Activated CD4-positive, alpha-beta T cell treated with anti-CD3 and anti-CD28 coated beads, Interleukin-2, amount 10 ng/mL, durations not matched to agents 24 days and 14 days (primary cell): Measurements from ENCODE around the gene SLC22A3. TPM values are rescaled to one million over a fixed set of nuclear protein-coding genes. Genes with fewer than 3 reads are reported as not detected.

Experiments
- DNase-seq: peaks from one replicate; pipeline ENCODE4 v3.0.0; 2022
- H3K27ac Mint-ChIP-seq: one replicate; pipeline ENCODE4 v1.8.0; 2022; ENCODE audit warnings: mild to moderate bottlenecking, mixed read lengths
- H3K27me3 Mint-ChIP-seq: one replicate; pipeline ENCODE4 v1.8.0; 2022; ENCODE audit warnings: mixed read lengths
- H3K36me3 Mint-ChIP-seq: one replicate; pipeline ENCODE4 v1.8.0; 2022; ENCODE audit warnings: low read depth, mild to moderate bottlenecking, mixed read lengths
- H3K4me1 Mint-ChIP-seq: one replicate; pipeline ENCODE4 v1.8.0; 2021; ENCODE audit warnings: mixed read lengths
- H3K4me3 Mint-ChIP-seq: one replicate; pipeline ENCODE4 v1.8.0; 2022; ENCODE audit warnings: mild to moderate bottlenecking, moderate library complexity, mixed read lengths
- H3K9me3 Mint-ChIP-seq: one replicate; pipeline ENCODE4 v1.8.0; 2021; ENCODE audit warnings: mixed read lengths
- intact Hi-C: fragments of 100-400 bp; cut with micrococcal nuclease; formaldehyde crosslinking; loops from one replicate; pipeline ENCODE4 v1.15.1; 2023
- total RNA-seq: library from RNA; stranded (reverse); gene quantifications from 2 replicates; pipeline ENCODE4 v1.2.3, GENCODE V29; 2022

Gene SLC22A3
- total RNA-seq, 1 donor from 2014 or later, result not detected

DNA sequence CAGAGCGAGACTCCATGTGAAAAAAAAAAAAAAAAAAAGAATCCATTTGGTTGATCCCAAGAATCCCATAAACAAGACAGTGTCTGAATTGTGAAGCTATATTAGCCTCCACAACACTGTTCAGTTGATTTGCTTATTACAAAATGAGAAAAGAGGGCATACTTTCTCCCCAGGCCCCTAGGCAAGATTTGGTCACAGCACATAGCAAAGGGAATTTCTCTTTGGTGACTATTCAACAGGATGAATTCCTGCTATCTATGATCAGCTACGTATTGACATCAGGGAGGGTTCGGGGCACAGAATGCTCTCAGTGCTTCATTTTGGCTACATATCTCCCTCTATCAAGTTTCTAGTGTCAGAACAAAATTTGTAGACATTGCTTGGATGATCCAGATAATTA lies 20.2 kb upstream of the SLC22A3 start:
- no peak overlapping the region for H3K27ac Mint-ChIP-seq
- peaks cover 17% of the 10 kb centered on the region for H3K27me3 Mint-ChIP-seq
- DNase-seq, result no peak
- H3K4me1 Mint-ChIP-seq, result no peaks in the 10 kb centered on the region
- intact Hi-C loops, result no loop called here
- no peak overlapping the region for H3K4me3 Mint-ChIP-seq
- no peaks in the 10 kb centered on the region for H3K36me3 Mint-ChIP-seq
- peaks cover 2% of the 10 kb centered on the region for H3K9me3 Mint-ChIP-seq

DNA sequence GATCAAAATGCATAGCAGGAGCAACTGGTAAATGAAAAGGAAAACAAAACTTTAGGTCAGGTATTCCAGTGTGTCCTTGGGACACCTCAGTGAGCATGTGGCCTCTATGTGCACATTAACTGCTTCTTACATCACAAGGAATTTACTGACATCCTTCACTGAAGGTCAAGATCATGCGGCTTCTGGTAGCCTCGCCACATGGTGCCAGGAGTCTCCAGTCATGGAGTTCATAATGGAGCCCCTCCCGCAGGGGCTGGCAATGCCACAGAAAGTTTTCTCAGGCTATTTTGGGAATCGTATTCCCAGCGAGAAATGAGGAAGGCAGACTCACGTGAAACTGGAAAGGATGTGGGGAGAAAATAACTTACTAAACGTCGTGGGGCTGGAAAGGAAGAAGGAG lies 19.7 kb upstream of the SLC22A3 start:
- Mint-ChIP-seq H3K9me3 (no peaks in the 10 kb centered on the region), H3K4me3 (no peak overlapping the region), H3K36me3 (no peaks in the 10 kb centered on the region), H3K27me3 (peaks cover 16% of the 10 kb centered on the region), H3K27ac (no peak overlapping the region), H3K4me1 (no peaks in the 10 kb centered on the region)
- intact Hi-C loops, result no loop called here
- DNase-seq, result no peak

DNA sequence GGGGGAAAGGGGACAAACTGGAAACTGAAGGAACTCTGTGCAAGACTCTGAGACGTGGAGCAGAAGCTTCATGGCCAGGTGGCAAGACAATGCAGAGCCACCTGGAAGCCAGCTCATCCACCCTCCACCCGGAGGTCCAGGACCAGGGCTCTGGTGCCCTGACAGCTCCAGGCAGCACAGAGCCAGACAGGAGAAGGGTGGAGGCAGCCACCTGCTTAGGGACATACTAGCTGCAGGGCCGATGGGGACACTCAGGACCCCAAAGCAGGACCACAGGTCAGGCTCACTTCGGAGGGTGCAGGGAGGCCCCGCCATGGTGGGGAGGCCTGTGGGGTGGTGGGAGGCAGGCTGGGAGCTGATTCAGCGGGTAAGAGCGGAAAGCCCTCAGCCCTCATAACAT lies 19.0 kb upstream of the SLC22A3 start:
- intact Hi-C loops, result no loop called here
- H3K27me3 Mint-ChIP-seq, result peaks cover 21% of the 10 kb centered on the region
- H3K27ac Mint-ChIP-seq, result no peak overlapping the region
- no peak for DNase-seq
- no peaks in the 10 kb centered on the region for H3K36me3 Mint-ChIP-seq
- no peak overlapping the region for H3K4me3 Mint-ChIP-seq
- no peaks in the 10 kb centered on the region for H3K9me3 Mint-ChIP-seq
- H3K4me1 Mint-ChIP-seq, result no peaks in the 10 kb centered on the region

DNA sequence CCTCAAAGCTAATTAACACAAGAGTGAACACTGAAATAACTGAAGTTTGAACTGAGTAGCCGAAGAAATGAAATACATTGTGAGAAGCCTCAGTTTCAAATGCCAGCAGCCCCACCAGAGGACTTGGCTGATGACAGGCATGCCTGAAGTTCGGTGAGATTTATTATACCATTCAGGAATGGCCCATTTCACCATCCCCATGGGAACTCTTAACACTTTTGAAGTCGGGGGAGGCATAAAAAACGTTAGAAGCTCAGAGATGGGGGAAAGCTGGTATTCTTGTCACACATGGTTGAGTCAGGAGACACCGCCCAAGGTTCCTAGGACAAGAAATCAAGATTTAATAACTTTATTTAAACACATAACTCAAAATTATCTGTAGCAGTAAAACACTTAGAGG lies 17.6 kb upstream of the SLC22A3 start:
- no peaks in the 10 kb centered on the region for H3K9me3 Mint-ChIP-seq
- H3K36me3 Mint-ChIP-seq, result no peaks in the 10 kb centered on the region
- H3K4me1 Mint-ChIP-seq, result no peaks in the 10 kb centered on the region
- H3K4me3 Mint-ChIP-seq, result no peak overlapping the region
- no peak overlapping the region for H3K27ac Mint-ChIP-seq
- DNase-seq, result no peak
- intact Hi-C loops, result no loop called here
- peaks cover 24% of the 10 kb centered on the region for H3K27me3 Mint-ChIP-seq

DNA sequence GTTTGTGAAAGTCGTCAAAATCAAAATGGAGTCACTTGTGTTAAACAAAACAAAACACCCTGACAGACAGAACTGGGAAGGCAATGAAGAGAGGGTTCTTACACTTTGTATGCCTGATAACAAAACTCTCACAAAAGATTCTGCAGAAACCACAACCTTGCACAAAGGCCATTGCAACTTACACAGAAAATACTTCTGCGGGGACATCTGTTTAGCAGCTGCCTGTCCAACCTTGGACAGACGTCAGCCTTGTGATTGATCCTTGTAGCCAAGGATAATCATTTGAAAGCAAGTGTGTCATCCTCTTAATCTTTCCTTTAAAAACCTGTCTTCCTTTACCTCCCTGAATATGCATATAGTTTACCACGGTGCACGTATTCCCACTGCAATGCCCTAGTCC lies 17.0 kb upstream of the SLC22A3 start:
- Mint-ChIP-seq H3K4me3 (no peak overlapping the region), H3K27ac (no peak overlapping the region), H3K4me1 (no peaks in the 10 kb centered on the region), H3K9me3 (no peaks in the 10 kb centered on the region), H3K36me3 (no peaks in the 10 kb centered on the region), H3K27me3 (peaks cover 24% of the 10 kb centered on the region)
- DNase-seq, result no peak
- intact Hi-C loops, result no loop called here

DNA sequence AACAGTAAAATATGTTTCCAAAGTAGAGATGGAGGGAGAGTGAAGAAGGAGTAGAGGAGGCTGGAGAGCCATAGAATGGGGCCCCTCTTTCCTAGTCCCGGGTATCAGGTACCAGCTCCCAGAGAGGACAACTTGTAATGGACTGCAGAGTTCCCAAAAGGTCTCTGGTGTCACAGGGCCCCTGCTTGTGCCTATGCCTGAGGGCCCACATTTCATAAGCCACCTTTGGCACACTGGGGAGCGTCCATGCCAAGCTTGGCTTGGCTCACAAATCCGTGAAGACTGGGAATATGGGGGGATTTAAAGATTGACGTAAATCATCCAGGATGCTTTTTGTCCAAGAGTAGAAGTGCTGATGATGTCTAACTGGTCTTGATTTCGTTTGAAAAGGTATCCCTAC lies 16.4 kb upstream of the SLC22A3 start:
- intact Hi-C loops, result no loop called here
- Mint-ChIP-seq H3K27ac (no peak overlapping the region), H3K4me3 (no peak overlapping the region), H3K4me1 (no peaks in the 10 kb centered on the region), H3K27me3 (peaks cover 24% of the 10 kb centered on the region), H3K9me3 (no peaks in the 10 kb centered on the region), H3K36me3 (no peaks in the 10 kb centered on the region)
- no peak for DNase-seq

DNA sequence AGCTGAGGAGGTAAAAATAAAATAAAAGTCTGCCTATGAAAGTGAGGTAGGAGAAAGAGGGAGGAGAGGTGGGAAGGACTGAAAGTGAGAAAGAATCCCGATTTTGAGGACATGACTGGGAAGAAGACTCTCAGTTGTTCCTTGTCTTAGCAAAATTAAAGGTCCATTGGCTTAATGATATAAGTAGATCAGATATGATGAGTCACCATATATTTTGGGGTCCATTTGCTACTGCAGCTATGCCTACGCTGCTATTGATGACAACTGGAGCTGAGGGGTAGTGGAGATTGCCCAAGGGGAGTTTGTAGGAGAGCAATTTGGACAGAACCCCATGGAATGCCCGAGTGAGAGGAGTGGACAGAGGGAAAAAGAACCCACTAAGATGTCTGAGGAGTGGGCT lies 15.1 kb upstream of the SLC22A3 start:
- intact Hi-C loops, result no loop called here
- no peak overlapping the region for H3K27ac Mint-ChIP-seq
- no peaks in the 10 kb centered on the region for H3K4me1 Mint-ChIP-seq
- peaks cover 27% of the 10 kb centered on the region for H3K27me3 Mint-ChIP-seq
- H3K4me3 Mint-ChIP-seq, result no peak overlapping the region
- no peak for DNase-seq
- H3K9me3 Mint-ChIP-seq, result no peaks in the 10 kb centered on the region
- no peaks in the 10 kb centered on the region for H3K36me3 Mint-ChIP-seq

DNA sequence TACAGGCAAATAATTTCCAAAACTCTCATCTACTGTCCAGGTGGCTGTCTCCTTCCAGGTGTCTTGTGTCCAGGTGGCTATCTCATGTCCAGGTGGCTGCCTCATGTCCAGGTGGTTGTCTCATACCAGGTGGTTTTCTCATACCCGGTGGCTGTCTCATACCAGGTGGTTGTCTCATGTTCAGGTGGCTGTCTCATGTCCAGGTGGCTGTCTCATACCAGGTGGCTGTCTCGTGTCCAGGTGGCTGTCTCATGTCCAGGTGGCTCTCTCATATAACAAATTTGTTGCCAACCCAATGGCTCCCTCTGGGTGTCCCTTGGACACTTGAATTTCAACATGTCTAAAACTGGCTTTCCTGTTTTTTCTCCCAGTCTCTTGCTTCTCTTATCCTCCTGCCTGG lies 14.3 kb upstream of the SLC22A3 start:
- intact Hi-C loops, result no loop called here
- no peak overlapping the region for H3K4me3 Mint-ChIP-seq
- H3K27ac Mint-ChIP-seq, result no peak overlapping the region
- H3K27me3 Mint-ChIP-seq, result peaks cover 25% of the 10 kb centered on the region
- H3K4me1 Mint-ChIP-seq, result no peaks in the 10 kb centered on the region
- no peak for DNase-seq
- no peaks in the 10 kb centered on the region for H3K9me3 Mint-ChIP-seq
- H3K36me3 Mint-ChIP-seq, result no peaks in the 10 kb centered on the region

DNA sequence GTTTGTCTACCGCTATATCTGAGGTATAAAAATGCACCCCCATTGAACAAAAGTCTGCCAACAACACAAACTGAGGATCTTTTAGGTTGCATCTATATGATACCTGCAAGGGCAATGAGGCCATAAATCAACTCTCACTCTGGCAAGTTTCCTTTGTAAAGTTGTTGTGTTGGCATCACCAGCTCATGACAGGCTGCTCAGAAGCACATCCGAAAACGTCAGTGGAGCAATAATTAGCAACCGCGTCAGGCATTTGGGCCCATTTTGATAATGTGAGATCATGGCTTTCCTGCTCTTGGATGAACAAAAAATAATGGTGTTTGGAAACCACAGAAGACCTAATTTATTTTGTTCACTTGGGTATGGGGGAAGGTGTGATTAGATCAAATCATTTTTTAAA lies 12.0 kb upstream of the SLC22A3 start:
- H3K4me1 Mint-ChIP-seq, result no peaks in the 10 kb centered on the region
- H3K4me3 Mint-ChIP-seq, result no peak overlapping the region
- no peak overlapping the region for H3K27ac Mint-ChIP-seq
- H3K36me3 Mint-ChIP-seq, result no peaks in the 10 kb centered on the region
- intact Hi-C loops, result no loop called here
- H3K9me3 Mint-ChIP-seq, result no peaks in the 10 kb centered on the region
- peaks cover 19% of the 10 kb centered on the region for H3K27me3 Mint-ChIP-seq
- DNase-seq, result no peak

DNA sequence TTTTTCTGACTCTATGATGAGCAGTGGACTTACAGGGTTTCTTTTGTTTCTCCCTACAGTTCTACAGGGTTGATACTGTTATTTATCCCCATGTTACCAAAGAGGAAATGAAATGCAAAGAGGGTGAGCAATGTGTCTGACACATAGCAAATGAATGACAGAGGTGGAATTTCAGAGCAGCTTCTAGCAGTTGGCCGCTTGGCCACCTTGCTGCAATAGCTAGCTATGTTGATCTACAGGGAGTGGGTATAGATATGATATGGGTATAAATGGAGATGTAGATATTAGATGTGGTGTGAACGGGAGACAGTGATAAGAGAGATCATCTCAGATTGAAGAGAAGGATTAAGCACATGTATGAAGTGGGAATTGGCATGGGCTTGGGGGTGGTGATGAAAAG lies 10.9 kb upstream of the SLC22A3 start:
- H3K36me3 Mint-ChIP-seq, result no peaks in the 10 kb centered on the region
- intact Hi-C loops, result no loop called here
- no peaks in the 10 kb centered on the region for H3K9me3 Mint-ChIP-seq
- H3K27ac Mint-ChIP-seq, result no peak overlapping the region
- peaks cover 12% of the 10 kb centered on the region for H3K27me3 Mint-ChIP-seq
- no peak overlapping the region for H3K4me3 Mint-ChIP-seq
- DNase-seq, result no peak
- H3K4me1 Mint-ChIP-seq, result no peaks in the 10 kb centered on the region

DNA sequence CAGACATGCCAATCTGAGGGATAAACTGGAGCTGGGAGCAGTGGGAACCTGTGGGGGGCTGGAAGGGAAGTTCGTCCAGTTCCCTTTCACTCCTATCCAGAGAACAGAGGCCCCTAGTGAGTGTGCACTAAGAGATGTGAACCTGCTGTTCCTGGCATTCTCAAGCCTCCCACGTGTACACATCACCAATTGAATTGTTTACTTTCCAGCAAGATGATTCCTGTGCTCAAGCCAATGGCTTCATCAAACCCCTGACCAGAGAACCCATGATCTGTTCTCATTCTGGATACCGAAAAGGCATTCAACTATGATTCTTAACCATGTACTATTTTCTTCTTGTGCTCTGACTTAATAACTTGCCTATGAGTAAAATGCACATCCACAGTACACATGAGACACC lies 10.2 kb upstream of the SLC22A3 start:
- no peaks in the 10 kb centered on the region for H3K9me3 Mint-ChIP-seq
- H3K4me3 Mint-ChIP-seq, result no peak overlapping the region
- intact Hi-C loops, result no loop called here
- no peak for DNase-seq
- H3K27ac Mint-ChIP-seq, result no peak overlapping the region
- no peaks in the 10 kb centered on the region for H3K36me3 Mint-ChIP-seq
- peaks cover 15% of the 10 kb centered on the region for H3K27me3 Mint-ChIP-seq
- no peaks in the 10 kb centered on the region for H3K4me1 Mint-ChIP-seq

DNA sequence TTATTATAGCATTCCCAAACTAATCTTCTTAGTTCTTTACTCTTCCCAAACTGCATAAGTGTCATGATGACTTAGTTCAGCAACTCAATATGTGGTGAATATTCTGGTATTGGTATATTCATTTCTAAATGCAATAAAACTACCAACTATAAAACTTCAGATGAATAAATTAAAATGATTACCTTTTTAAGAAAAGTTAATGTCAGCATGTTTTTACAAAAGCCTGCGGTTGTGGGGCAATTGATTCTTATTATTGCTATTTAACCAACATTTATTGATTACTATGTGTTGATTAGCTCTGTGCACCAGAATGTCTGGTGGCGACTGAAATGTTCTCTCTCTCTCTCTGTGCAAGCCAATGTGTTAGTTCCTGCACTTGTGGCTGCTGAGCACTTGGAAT lies 5.0 kb upstream of the SLC22A3 start:
- no peaks in the 10 kb centered on the region for H3K36me3 Mint-ChIP-seq
- DNase-seq, result no peak

DNA sequence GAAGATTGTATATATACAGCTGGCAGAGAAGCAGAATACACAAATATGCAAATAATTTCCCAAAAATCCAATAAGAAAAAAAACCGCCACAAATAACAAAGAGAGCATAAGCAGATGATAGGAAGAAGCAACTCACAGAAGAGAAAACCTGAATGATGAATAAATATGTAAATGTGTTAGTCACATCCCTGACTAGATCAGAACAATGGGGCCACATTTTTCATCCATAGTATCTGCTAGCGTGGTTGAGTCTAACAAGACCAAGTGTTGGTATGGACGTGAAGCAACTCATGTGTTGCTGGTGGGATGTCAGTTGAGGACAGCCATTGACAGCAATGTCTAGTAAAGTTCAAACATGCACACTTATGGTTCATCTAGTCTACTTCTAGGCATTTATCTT lies 3.9 kb upstream of the SLC22A3 start:
- peaks cover 3% of the 10 kb centered on the region for H3K4me1 Mint-ChIP-seq
- no peak overlapping the region for H3K4me3 Mint-ChIP-seq
- no peaks in the 10 kb centered on the region for H3K36me3 Mint-ChIP-seq
- intact Hi-C loops, result no loop called here
- no peak overlapping the region for H3K27ac Mint-ChIP-seq
- DNase-seq, result no peak
- no peaks in the 10 kb centered on the region for H3K9me3 Mint-ChIP-seq
- H3K27me3 Mint-ChIP-seq, result peaks cover 31% of the 10 kb centered on the region

More for the DNA sequence above, 5.0 kb upstream of the SLC22A3 start:
- H3K9me3 Mint-ChIP-seq, result no peaks in the 10 kb centered on the region
- no peak overlapping the region for H3K4me3 Mint-ChIP-seq
- H3K27ac Mint-ChIP-seq, result no peak overlapping the region
- intact Hi-C loops, result no loop called here
- H3K27me3 Mint-ChIP-seq, result peaks cover 27% of the 10 kb centered on the region
- H3K4me1 Mint-ChIP-seq, result no peaks in the 10 kb centered on the region

DNA sequence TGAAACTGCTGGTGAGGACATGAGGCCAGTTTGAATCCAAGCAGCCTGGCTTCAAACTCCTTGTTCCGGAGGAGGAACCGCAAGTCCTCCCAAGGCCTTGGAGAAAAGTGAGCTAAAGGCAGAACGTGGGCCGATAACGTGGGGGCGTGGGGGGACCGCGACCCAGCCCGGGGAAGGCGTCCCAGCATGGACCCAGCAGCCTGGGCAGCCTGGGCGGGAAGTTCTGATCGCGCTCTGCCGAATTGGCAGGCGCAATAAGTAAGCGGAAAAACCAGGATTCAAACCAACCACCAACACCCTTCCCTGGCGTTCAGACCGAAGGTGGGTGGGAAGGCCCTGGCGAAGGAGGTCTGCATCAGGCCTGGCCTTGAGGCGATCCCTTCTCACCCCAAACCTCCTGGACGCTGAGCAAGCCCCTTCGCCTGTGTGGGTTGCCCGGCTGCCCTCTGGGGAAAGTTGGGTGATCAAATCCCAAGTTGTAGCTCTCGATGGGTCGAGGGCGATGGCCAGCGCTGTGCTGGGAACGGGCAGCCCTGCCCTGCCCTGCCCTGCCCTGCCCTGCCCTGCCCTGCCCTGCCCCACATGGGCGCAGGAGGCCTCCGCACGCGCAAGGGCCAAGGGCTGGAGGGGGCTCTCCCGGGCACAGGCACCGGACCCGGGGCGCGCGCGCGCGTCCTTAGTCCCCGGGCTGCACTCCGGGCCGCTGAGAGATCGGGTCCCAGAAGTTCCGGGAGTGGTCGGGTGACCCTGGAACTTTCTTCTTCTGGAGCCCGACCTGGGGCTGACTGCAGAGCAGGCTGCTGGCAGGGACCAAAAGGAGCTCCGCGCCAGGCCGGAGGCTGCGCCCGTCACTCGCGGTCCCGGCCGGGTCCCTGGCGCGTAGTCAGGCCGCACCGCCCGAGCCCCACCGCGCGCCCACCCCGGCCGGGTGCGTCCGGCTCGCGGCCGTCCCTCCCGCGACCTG lies 637 bp upstream of the SLC22A3 start:
- Mint-ChIP-seq H3K4me3 (no peak overlapping the region), H3K27me3 (peaks cover 54% of the 10 kb centered on the region), H3K36me3 (no peaks in the 10 kb centered on the region), H3K9me3 (no peaks in the 10 kb centered on the region), H3K4me1 (peaks cover 3% of the 10 kb centered on the region), H3K27ac (no peak overlapping the region)
- intact Hi-C loops, result no loop called here
- no peak for DNase-seq

DNA sequence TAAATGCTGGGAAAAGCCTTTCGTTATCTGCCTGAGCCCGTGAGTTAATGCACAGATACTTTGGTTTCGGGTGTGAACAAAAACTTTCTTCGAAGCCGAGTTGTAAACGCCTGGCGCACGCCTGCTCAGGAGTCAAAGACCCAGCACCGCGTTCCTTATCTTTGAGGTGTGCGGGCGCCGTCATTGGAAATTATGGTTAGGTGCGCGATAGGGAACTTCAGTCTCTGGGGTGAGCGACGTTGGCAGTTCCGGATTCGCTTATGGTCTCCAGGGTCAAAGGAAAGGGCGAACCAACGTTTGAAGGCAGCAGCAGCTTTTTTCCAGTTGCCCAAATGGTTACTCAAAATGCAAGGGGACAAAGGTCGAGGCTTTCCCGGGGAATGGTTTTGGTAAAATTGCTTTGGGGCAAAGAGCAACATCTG lies 853 bp downstream of the SLC22A3 start:
- Mint-ChIP-seq H3K9me3 (no peaks in the 10 kb centered on the region), H3K4me1 (peaks cover 3% of the 10 kb centered on the region), H3K27ac (no peak overlapping the region), H3K27me3 (peaks cover 57% of the 10 kb centered on the region), H3K36me3 (no peaks in the 10 kb centered on the region), H3K4me3 (no peak overlapping the region)
- DNase-seq, result no peak
- intact Hi-C loops, result no loop called here
